ENCODE measurements around the gene MAPK7.

MAPK7 gene

GRCh38 chr17:19415806-19416775 lies 37.8 kb downstream of the MAPK7 start:
- no peak overlapping the region for H3K27ac ChIP-seq (ENCODE audit: low read depth, low read length)
- no peaks in the 10 kb centered on the region for H3K9me3 ChIP-seq (ENCODE audit: control insufficient read depth, insufficient read depth, low read depth, low read length)

GRCh38 chr17:19417611-19418010 lies 39.3 kb downstream of the MAPK7 start:
- Histone ChIP-seq H3K27me3 (ENCODE audit: control insufficient read depth, insufficient read depth, low read length) (no peaks in the 10 kb centered on the region), H3K9me3 (ENCODE audit: control insufficient read depth, insufficient read depth, low read depth, low read length) (no peaks in the 10 kb centered on the region), H3K9ac (ENCODE audit: low read length) (no peak overlapping the region), H3K4me1 (ENCODE audit: control insufficient read depth, insufficient read depth, low read length) (peaks cover 3% of the 10 kb centered on the region; the same call in 1 of the 2 replicates), H3K36me3 (ENCODE audit: control insufficient read depth, insufficient read depth, low read length) (no peaks in the 10 kb centered on the region), H3K27ac (ENCODE audit: low read depth, low read length) (no peak overlapping the region), H3K4me3 (ENCODE audit: low read depth, low read length) (no peak overlapping the region)

More at GRCh38 chr17:19415806-19416775, 37.8 kb downstream of the MAPK7 start:
- Histone ChIP-seq H3K9ac (ENCODE audit: low read length) (no peak overlapping the region), H3K36me3 (ENCODE audit: control insufficient read depth, insufficient read depth, low read length) (no peaks in the 10 kb centered on the region), H3K27me3 (ENCODE audit: control insufficient read depth, insufficient read depth, low read length) (no peaks in the 10 kb centered on the region), H3K4me1 (ENCODE audit: control insufficient read depth, insufficient read depth, low read length) (peaks cover 5% of the 10 kb centered on the region), H3K4me3 (ENCODE audit: low read depth, low read length) (no peak overlapping the region)

GRCh38 chr17:19418251-19418992 lies 40.1 kb downstream of the MAPK7 start:
- Histone ChIP-seq H3K4me1 (ENCODE audit: control insufficient read depth, insufficient read depth, low read length) (peaks cover 3% of the 10 kb centered on the region; the same call in 1 of the 2 replicates), H3K4me3 (ENCODE audit: low read depth, low read length) (no peak overlapping the region), H3K36me3 (ENCODE audit: control insufficient read depth, insufficient read depth, low read length) (no peaks in the 10 kb centered on the region), H3K9me3 (ENCODE audit: control insufficient read depth, insufficient read depth, low read depth, low read length) (no peaks in the 10 kb centered on the region), H3K27me3 (ENCODE audit: control insufficient read depth, insufficient read depth, low read length) (no peaks in the 10 kb centered on the region), H3K27ac (ENCODE audit: low read depth, low read length) (no peak overlapping the region), H3K9ac (ENCODE audit: low read length) (no peak overlapping the region)

GRCh38 chr17:19421219-19421618 lies 42.9 kb downstream of the MAPK7 start:
- H3K4me3 ChIP-seq (ENCODE audit: low read depth, low read length), result no peak overlapping the region
- no peaks in the 10 kb centered on the region for H3K36me3 ChIP-seq (ENCODE audit: control insufficient read depth, insufficient read depth, low read length)
- no peaks in the 10 kb centered on the region for H3K9me3 ChIP-seq (ENCODE audit: control insufficient read depth, insufficient read depth, low read depth, low read length)
- H3K27me3 ChIP-seq (ENCODE audit: control insufficient read depth, insufficient read depth, low read length), result no peaks in the 10 kb centered on the region
- H3K9ac ChIP-seq (ENCODE audit: low read length), result no peak overlapping the region
- peaks cover 5% of the 10 kb centered on the region for H3K4me1 ChIP-seq (ENCODE audit: control insufficient read depth, insufficient read depth, low read length)
- H3K27ac ChIP-seq (ENCODE audit: low read depth, low read length), result no peak overlapping the region

GRCh38 chr17:19421926-19422325 lies 43.6 kb downstream of the MAPK7 start:
- Histone ChIP-seq H3K27ac (ENCODE audit: low read depth, low read length) (no peak overlapping the region), H3K9ac (ENCODE audit: low read length) (no peak overlapping the region), H3K27me3 (ENCODE audit: control insufficient read depth, insufficient read depth, low read length) (no peaks in the 10 kb centered on the region), H3K4me3 (ENCODE audit: low read depth, low read length) (no peak overlapping the region), H3K4me1 (ENCODE audit: control insufficient read depth, insufficient read depth, low read length) (peaks cover 12% of the 10 kb centered on the region), H3K9me3 (ENCODE audit: control insufficient read depth, insufficient read depth, low read depth, low read length) (no peaks in the 10 kb centered on the region), H3K36me3 (ENCODE audit: control insufficient read depth, insufficient read depth, low read length) (no peaks in the 10 kb centered on the region)

GRCh38 chr17:19424934-19425868 lies 46.9 kb downstream of the MAPK7 start:
- Histone ChIP-seq H3K27me3 (ENCODE audit: control insufficient read depth, insufficient read depth, low read length) (no peaks in the 10 kb centered on the region), H3K9ac (ENCODE audit: low read length) (no peak overlapping the region), H3K36me3 (ENCODE audit: control insufficient read depth, insufficient read depth, low read length) (no peaks in the 10 kb centered on the region), H3K4me1 (ENCODE audit: control insufficient read depth, insufficient read depth, low read length) (peaks cover 13% of the 10 kb centered on the region), H3K4me3 (ENCODE audit: low read depth, low read length) (no peak overlapping the region), H3K9me3 (ENCODE audit: control insufficient read depth, insufficient read depth, low read depth, low read length) (no peaks in the 10 kb centered on the region), H3K27ac (ENCODE audit: low read depth, low read length) (no peak overlapping the region)

- Histone ChIP-seq H3K36me3 (ENCODE audit: control insufficient read depth, insufficient read depth, low read length) (no peaks in the 10 kb centered on the region), H3K4me1 (ENCODE audit: control insufficient read depth, insufficient read depth, low read length) (peaks cover 13% of the 10 kb centered on the region), H3K27me3 (ENCODE audit: control insufficient read depth, insufficient read depth, low read length) (no peaks in the 10 kb centered on the region), H3K27ac (ENCODE audit: low read depth, low read length) (0 out of 2 replicates have a peak overlapping the region, but pooled peaks have one; percentile 12), H3K9me3 (ENCODE audit: control insufficient read depth, insufficient read depth, low read depth, low read length) (no peaks in the 10 kb centered on the region), H3K4me3 (ENCODE audit: low read depth, low read length) (no peak overlapping the region), H3K9ac (ENCODE audit: low read length) (no peak overlapping the region)
Observed at GRCh38 chr17:19426631-19427030, 48.3 kb downstream of the MAPK7 start.

- no peaks in the 10 kb centered on the region for H3K36me3 ChIP-seq (ENCODE audit: control insufficient read depth, insufficient read depth, low read length)
- no peaks in the 10 kb centered on the region for H3K9me3 ChIP-seq (ENCODE audit: control insufficient read depth, insufficient read depth, low read depth, low read length)
- H3K27me3 ChIP-seq (ENCODE audit: control insufficient read depth, insufficient read depth, low read length), result no peaks in the 10 kb centered on the region
- no peak overlapping the region for H3K4me3 ChIP-seq (ENCODE audit: low read depth, low read length)
- H3K27ac ChIP-seq (ENCODE audit: low read depth, low read length), result no peak overlapping the region
- no peak overlapping the region for H3K9ac ChIP-seq (ENCODE audit: low read length)
- H3K4me1 ChIP-seq (ENCODE audit: control insufficient read depth, insufficient read depth, low read length), result peaks cover 36% of the 10 kb centered on the region
Observed at GRCh38 chr17:19431691-19432090, 53.4 kb downstream of the MAPK7 start.
